Measurements from ENCODE around the gene C7orf33. TPM values are rescaled to one million over a fixed set of nuclear protein-coding genes. Genes with fewer than 3 reads are reported as not detected.
"Not testable (repeated sequence)": the region's sequence is repeated elsewhere in the genome, so short reads cannot be mapped to it uniquely, and the experiment has no call there.

The C7orf33 gene
- not detected in 2 replicates for total RNA-seq (2014; rRNA removed; shearing (Covaris generic))

GRCh38 chr7:148590471-148590870 is at the start of gene C7orf33:
TSS of gene C7orf33 (plus strand) at chr7:148590766. CDS start at chr7:148590926, 160 bp downstream.
- 0 out of 2 replicates have a peak, but pooled peaks cover 8% of the 10 kb centered on the region for H3K27me3 ChIP-seq (replicated peaks)
- H3K4me3 ChIP-seq, result no peak within 1 kb of the TSS
- no peak for DNase-seq (ENCODE audit: low read depth in 1 of 2, low spot score in 2 of 2)
- no peak within 1 kb of the TSS for H3K27ac ChIP-seq
- H3K4me1 ChIP-seq (replicated peaks), result no peaks in the 10 kb centered on the region
- no peaks in the 10 kb centered on the region for H3K36me3 ChIP-seq
- H3K9me3 ChIP-seq (replicated peaks), result no peaks in the 10 kb centered on the region

GRCh38 chr7:148541891-148542504 is 48.6 kb upstream of the C7orf33 start:
- Histone ChIP-seq H3K27ac (no peak overlapping the region), H3K36me3 (no peaks in the 10 kb centered on the region), H3K27me3 (replicated peaks) (no peaks in the 10 kb centered on the region), H3K4me1 (replicated peaks) (no peaks in the 10 kb centered on the region; the same call in 1 of the 2 replicates), H3K4me3 (no peak overlapping the region), H3K9me3 (replicated peaks) (no peaks in the 10 kb centered on the region)
- DNase-seq (ENCODE audit: low read depth in 1 of 2, low spot score in 2 of 2), result no peak

- Histone ChIP-seq H3K36me3 (no peaks in the 10 kb centered on the region), H3K4me3 (no peak overlapping the region), H3K27ac (no peak overlapping the region), H3K27me3 (replicated peaks) (no peaks in the 10 kb centered on the region), H3K9me3 (replicated peaks) (no peaks in the 10 kb centered on the region), H3K4me1 (replicated peaks) (no peaks in the 10 kb centered on the region; the same call in 1 of the 2 replicates)
- DNase-seq (ENCODE audit: low read depth in 1 of 2, low spot score in 2 of 2), result no peak
These were observed 47.3 kb upstream of the C7orf33 start for GRCh38 chr7:148543302-148543701.

GRCh38 chr7:148545172-148545571 is 45.4 kb upstream of the C7orf33 start:
- no peaks in the 10 kb centered on the region for H3K36me3 ChIP-seq
- H3K27me3 ChIP-seq (replicated peaks), result no peaks in the 10 kb centered on the region
- H3K27ac ChIP-seq, result no peak overlapping the region
- H3K4me1 ChIP-seq (replicated peaks), result no peaks in the 10 kb centered on the region; the same call in 1 of the 2 replicates
- H3K4me3 ChIP-seq, result no peak overlapping the region
- DNase-seq (ENCODE audit: low read depth in 1 of 2, low spot score in 2 of 2), result no peak
- H3K9me3 ChIP-seq (replicated peaks), result no peaks in the 10 kb centered on the region

- H3K27ac ChIP-seq, result no peak overlapping the region
- no peak for DNase-seq (ENCODE audit: low read depth in 1 of 2, low spot score in 2 of 2)
- H3K27me3 ChIP-seq (replicated peaks), result no peaks in the 10 kb centered on the region
- H3K4me1 ChIP-seq (replicated peaks), result no peaks in the 10 kb centered on the region
- no peaks in the 10 kb centered on the region for H3K9me3 ChIP-seq (replicated peaks)
- no peaks in the 10 kb centered on the region for H3K36me3 ChIP-seq
- no peak overlapping the region for H3K4me3 ChIP-seq
These were observed 44.6 kb upstream of the C7orf33 start for GRCh38 chr7:148545932-148546331.

GRCh38 chr7:148546857-148547256 is 43.7 kb upstream of the C7orf33 start:
- H3K27ac ChIP-seq, result no peak overlapping the region
- no peaks in the 10 kb centered on the region for H3K36me3 ChIP-seq
- no peak for DNase-seq (ENCODE audit: low read depth in 1 of 2, low spot score in 2 of 2)
- no peak overlapping the region for H3K4me3 ChIP-seq
- no peaks in the 10 kb centered on the region for H3K4me1 ChIP-seq (replicated peaks)
- no peaks in the 10 kb centered on the region for H3K9me3 ChIP-seq (replicated peaks)
- H3K27me3 ChIP-seq (replicated peaks), result no peaks in the 10 kb centered on the region

GRCh38 chr7:148547951-148548350 is 42.6 kb upstream of the C7orf33 start:
- H3K9me3 ChIP-seq (replicated peaks), result no peaks in the 10 kb centered on the region
- DNase-seq (ENCODE audit: low read depth in 1 of 2, low spot score in 2 of 2), result no peak
- no peaks in the 10 kb centered on the region for H3K36me3 ChIP-seq
- H3K27ac ChIP-seq, result no peak overlapping the region
- no peaks in the 10 kb centered on the region for H3K27me3 ChIP-seq (replicated peaks)
- H3K4me1 ChIP-seq (replicated peaks), result no peaks in the 10 kb centered on the region
- no peak overlapping the region for H3K4me3 ChIP-seq

- Histone ChIP-seq H3K9me3 (replicated peaks) (no peaks in the 10 kb centered on the region), H3K4me1 (replicated peaks) (no peaks in the 10 kb centered on the region), H3K36me3 (no peaks in the 10 kb centered on the region), H3K4me3 (no peak overlapping the region), H3K27ac (no peak overlapping the region), H3K27me3 (replicated peaks) (no peaks in the 10 kb centered on the region; the same call in 1 of the 2 replicates)
- DNase-seq (ENCODE audit: low read depth in 1 of 2, low spot score in 2 of 2), result no peak
These were observed 36.6 kb upstream of the C7orf33 start for GRCh38 chr7:148553979-148554378.

GRCh38 chr7:148556892-148557291 is 33.7 kb upstream of the C7orf33 start:
- Histone ChIP-seq H3K27ac (no peak overlapping the region), H3K36me3 (no peaks in the 10 kb centered on the region), H3K4me1 (replicated peaks) (no peaks in the 10 kb centered on the region), H3K27me3 (replicated peaks) (no peaks in the 10 kb centered on the region; the same call in 1 of the 2 replicates), H3K4me3 (no peak overlapping the region), H3K9me3 (replicated peaks) (no peaks in the 10 kb centered on the region)
- no peak for DNase-seq (ENCODE audit: low read depth in 1 of 2, low spot score in 2 of 2)

- Histone ChIP-seq H3K27me3 (replicated peaks) (no peaks in the 10 kb centered on the region; the same call in 1 of the 2 replicates), H3K9me3 (replicated peaks) (no peaks in the 10 kb centered on the region), H3K4me3 (no peak overlapping the region), H3K4me1 (replicated peaks) (no peaks in the 10 kb centered on the region), H3K27ac (no peak overlapping the region), H3K36me3 (no peaks in the 10 kb centered on the region)
- DNase-seq (ENCODE audit: low read depth in 1 of 2, low spot score in 2 of 2), result no peak
These were observed 31.7 kb upstream of the C7orf33 start for GRCh38 chr7:148558914-148559313.

GRCh38 chr7:148561099-148561498 is 29.5 kb upstream of the C7orf33 start:
- Histone ChIP-seq H3K4me3 (no peak overlapping the region), H3K27me3 (replicated peaks) (no peaks in the 10 kb centered on the region; the same call in 1 of the 2 replicates), H3K4me1 (replicated peaks) (peaks cover 5% of the 10 kb centered on the region; the same call in 1 of the 2 replicates), H3K9me3 (replicated peaks) (no peaks in the 10 kb centered on the region), H3K36me3 (no peaks in the 10 kb centered on the region), H3K27ac (no peak overlapping the region)
- no peak for DNase-seq (ENCODE audit: low read depth in 1 of 2, low spot score in 2 of 2)

- no peak overlapping the region for H3K4me3 ChIP-seq
- H3K27me3 ChIP-seq (replicated peaks), result no peaks in the 10 kb centered on the region
- peaks cover 5% of the 10 kb centered on the region; the same call in 1 of the 2 replicates for H3K4me1 ChIP-seq (replicated peaks)
- H3K27ac ChIP-seq, result no peak overlapping the region
- H3K9me3 ChIP-seq (replicated peaks), result no peaks in the 10 kb centered on the region
- no peaks in the 10 kb centered on the region for H3K36me3 ChIP-seq
- no peak for DNase-seq (ENCODE audit: low read depth in 1 of 2, low spot score in 2 of 2)
These were observed 26.8 kb upstream of the C7orf33 start for GRCh38 chr7:148563583-148564274.

GRCh38 chr7:148564275-148564951 is 26.2 kb upstream of the C7orf33 start:
- H3K27ac ChIP-seq; H3K36me3 ChIP-seq; H3K4me3 ChIP-seq; DNase-seq (ENCODE audit: low read depth in 1 of 2, low spot score in 2 of 2); H3K9me3 ChIP-seq (replicated peaks); H3K4me1 ChIP-seq (replicated peaks); H3K27me3 ChIP-seq (replicated peaks): not testable (repeated sequence)

- Histone ChIP-seq H3K9me3 (replicated peaks) (no peaks in the 10 kb centered on the region), H3K36me3 (no peaks in the 10 kb centered on the region), H3K4me3 (no peak overlapping the region), H3K27ac (no peak overlapping the region), H3K4me1 (replicated peaks) (peaks cover 5% of the 10 kb centered on the region; the same call in 1 of the 2 replicates), H3K27me3 (replicated peaks) (no peaks in the 10 kb centered on the region)
- DNase-seq (ENCODE audit: low read depth in 1 of 2, low spot score in 2 of 2), result no peak
These were observed 23.8 kb upstream of the C7orf33 start for GRCh38 chr7:148566736-148567135.
